CD4-positive, alpha-beta T cell treated with Interleukin-17A for 4 hours (primary cell): Measurements from ENCODE around the gene TMEM41B.

ENCODE experiments used
- DNase-seq: peaks from one replicate; pipeline ENCODE4 v3.0.0-alpha.2; 2020; ENCODE audit warnings: mixed read lengths

Gene TMEM41B

GRCh38 chr11:9304178-9304577 lies 10.2 kb downstream of the TMEM41B start:
- DNase-seq = no peak

- no peak for DNase-seq
These were observed 11.9 kb downstream of the TMEM41B start for GRCh38 chr11:9302448-9302847.

DNA sequence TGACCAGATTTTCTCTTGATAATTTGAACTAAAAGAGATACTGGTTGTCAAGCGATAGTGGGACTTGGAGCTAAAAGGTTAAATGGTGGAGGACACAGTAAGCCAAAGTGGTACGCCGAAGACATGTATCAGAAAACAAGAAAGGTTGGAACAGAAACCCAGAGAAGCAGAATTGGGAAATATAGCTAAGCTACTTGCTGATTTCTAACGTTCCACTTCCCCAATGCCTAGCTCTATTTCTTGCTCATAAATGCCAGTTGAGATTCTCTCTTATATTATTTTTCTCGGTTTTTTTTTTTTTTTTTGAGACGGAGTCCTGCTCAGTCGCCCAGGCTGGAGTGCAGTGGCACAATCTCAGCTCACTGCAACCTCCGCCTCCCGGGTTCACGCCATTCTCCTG lies 12.7 kb downstream of the TMEM41B start:
- no peak for DNase-seq

- no peak for DNase-seq
These were observed 20.7 kb downstream of the TMEM41B start for GRCh38 chr11:9293646-9294045.

- no peak for DNase-seq
These were observed 28.4 kb downstream of the TMEM41B start for GRCh38 chr11:9285850-9286587.

DNA sequence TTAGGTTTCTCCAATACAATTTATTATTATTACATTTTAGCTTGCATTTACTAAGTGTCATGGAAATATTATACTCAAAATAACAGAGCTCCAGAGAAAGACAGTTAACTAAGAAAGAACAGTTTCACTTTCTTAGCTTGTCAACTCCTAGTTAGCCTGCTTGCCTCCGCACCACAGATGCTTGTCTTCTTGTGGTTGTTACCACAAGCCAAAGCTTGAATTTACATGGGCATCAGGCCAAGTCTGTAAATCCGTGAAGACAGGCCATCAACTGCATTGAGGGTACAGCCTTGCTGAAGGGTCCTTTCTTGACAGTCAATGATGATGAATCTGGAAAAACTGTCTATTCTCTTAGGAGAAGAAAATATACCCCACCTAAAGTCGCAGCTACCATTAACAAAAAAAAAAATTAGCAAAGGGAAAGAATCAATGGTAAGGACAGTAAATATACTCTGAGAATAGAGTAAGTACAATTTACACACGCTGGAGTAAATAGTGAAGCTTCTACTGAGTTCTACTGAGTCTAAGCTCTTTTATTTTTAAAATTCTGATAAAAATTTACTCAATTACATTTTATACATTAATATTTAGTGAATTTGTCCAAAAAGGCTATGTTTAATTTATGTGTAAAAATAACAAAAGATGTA lies 33.6 kb downstream of the TMEM41B start:
- peak; percentile 69 for DNase-seq

- DNase-seq = no peak
These were observed 37.2 kb downstream of the TMEM41B start for GRCh38 chr11:9277176-9277575.

DNA sequence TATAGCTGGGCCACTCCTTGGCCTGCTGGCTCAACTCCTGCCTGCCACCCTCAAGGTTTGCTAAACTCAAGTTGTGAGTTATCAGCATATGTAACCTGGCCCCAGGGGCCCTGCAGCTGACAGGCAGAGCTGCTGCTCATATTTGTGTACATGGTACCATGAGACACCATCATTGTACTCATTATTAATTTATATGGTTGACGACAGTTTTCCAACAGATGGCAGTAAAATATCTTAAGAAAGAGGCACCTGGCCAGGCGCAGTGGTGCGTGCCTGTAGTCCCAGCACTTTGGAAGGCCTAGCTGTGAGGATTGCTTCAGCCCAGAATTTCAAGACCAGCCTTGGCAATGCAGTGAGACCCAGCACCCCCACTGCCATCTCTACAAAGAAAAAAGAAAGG lies 37.8 kb downstream of the TMEM41B start:
- no peak for DNase-seq

- DNase-seq = no peak
These were observed 39.7 kb downstream of the TMEM41B start for GRCh38 chr11:9274499-9275258.

GRCh38 chr11:9273376-9274336 lies 40.7 kb downstream of the TMEM41B start:
- no peak for DNase-seq

DNA sequence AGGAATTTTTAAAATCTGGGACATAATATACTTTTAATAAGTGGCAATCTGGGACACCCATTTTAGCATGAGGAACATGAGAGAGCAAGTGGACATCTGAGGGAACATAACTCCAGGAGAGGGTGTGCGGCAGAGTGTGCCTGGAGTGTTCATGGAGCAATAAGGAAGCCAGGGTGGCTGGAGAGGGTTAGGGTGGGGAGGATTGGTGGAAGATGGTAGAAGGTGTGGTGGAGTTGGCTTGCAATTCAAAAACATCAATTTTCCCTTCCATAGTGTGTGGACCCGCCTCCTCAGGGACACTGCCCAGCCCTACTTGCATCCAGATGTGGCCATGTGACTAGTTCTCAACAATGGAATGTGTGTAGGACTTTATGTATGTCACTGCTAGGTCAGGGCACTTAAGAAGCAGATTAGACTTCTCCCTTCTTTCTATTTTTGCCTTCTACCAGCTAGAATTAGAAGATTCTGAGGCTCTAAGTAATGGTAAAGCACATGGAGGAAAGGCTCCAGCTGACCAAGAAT lies 44.8 kb downstream of the TMEM41B start:
- DNase-seq = no peak

DNA sequence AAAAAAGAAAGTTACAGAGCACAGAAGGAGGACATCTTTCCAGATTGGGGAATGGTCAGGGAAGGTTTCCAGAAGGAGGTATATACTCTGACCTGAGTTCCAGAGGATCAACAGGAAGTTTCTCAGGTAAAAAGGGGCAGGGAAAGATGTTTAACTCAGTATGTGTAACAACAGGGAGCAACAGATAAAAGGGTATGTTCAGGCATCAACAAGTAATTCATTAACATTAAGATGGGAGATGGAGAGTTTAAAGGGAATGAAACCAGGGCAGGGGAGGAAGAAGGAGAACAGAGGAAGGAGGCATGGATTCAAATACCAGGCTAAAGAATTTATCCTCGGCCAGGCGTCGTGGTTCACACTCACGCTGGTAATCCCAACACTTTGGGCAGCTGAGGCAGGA lies 46.7 kb downstream of the TMEM41B start:
- DNase-seq = no peak

DNA sequence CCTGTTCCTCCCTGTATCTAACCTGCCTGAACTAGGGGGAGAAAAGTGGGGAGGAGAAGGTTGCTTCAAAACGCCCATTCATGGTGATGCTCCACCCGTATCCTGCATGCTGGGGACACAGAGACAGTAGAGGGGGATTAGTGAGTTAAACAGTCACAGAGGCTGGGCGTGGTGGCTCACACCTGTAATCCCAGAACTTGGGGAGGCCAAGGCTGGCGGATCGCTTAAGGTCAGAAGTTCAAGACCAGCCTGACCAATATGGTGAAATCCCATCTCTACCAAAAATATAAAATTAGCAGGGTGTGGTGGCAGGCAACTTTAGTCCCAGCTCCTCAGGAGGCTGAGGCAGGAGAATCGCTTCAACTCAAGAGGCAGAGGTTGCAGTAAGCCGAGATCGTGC lies 47.5 kb downstream of the TMEM41B start:
- no peak for DNase-seq

DNA sequence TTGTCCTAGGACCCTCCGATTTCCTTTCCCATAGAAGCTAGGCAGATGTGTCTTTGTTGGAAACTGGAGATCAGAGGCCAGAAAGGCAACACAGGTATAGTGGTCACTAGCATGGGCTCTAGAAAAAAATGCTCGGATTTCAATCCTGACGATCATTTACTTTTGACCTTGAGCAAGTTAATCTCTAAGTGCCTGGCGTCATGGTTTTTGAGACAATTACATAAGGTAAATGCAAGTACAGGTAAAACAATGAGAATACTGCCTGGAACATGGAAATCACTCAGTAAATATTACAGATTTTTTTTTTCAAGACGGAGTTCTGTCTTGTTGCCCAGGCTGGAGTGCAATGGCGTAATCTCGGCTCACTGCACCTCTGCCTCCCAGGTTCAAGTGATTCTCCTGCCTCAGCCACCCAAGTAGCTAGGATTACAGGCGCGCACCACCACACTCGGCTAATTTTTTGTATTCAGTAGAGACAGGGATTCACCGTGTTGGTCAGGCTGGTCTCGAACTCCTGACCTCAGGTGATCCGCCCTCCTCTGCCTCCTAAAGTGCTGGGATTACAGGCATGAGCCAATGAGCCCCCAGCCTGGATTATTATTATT lies 48.2 kb downstream of the TMEM41B start:
- DNase-seq = no peak

DNA sequence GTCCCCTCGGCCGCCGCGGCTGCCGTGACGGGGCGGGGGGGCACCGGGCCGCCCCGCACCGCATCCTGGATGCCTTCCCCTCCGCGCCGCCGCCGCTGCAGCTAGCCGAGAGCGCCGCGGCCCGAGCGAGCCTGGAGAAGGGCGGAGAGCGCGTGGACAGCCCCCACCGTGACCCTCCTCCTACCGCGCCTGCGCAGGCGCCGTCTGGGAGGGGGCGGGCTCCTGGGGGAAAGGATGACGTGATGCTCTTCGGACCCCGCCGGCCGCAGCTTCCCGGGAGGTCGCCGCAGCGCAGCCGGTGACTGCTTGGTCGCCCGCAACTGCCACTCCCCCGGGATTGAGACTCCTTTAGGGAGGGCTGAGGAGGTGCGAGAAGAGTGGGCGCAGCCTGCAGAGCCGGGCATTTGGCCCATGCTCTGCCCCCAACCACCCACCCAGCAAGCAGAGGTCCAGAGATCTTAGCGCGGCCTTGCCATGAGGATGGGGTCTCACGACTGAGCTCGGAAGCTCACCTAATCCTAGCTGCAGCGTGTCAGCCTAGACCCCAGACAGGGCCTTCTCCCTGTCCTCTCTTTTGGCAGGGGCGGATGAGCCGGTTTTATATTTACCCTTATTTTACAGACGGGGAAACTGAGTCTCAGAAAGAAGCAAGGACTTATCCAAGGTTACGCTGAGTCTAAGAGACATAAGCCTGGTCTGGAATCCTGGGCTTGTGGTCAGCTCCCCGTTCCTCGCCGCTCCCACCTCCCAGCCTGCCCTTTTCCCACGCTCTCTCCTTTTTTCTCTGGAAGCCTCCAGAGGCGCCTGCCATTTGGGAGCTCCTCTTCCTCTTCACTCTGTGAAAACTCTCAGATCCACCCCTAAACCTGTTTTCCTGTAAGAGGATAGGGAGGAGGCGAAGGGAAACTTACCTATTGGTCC lies 48.9 kb downstream of the TMEM41B start, which contains the start of gene DENND5A:
Gene DENND5A (minus strand): TSS at position 140 of the 921 bp plus-strand sequence. CDS start 281 bp downstream, outside the sequence.
- peak; percentile 73 for DNase-seq

GRCh38 chr11:9264316-9265210 lies 49.8 kb downstream of the TMEM41B start:
- peak; percentile 46 for DNase-seq

DNA sequence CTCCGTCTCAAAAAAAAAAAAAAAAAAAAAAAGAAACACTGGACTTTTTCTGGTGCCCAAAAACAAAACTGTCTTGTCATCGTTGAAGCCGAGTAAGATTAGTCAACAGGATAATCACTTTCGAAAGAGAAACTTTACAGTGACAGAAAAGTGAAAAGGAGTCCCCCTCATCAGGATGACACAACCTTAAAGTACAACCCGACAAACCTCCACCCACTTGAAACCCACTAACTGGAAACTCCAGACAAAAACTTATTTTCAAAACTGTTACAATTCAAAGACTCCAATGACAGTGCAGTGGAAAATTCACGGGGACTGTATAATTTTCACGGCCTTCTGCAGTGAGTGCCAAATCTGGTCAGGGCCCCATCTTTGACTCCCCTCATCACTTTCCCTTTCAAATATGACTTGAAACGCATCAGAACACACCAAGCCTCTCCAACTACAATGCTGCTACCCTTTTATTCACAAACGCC lies 50.5 kb downstream of the TMEM41B start:
- DNase-seq = peak; percentile 14

GRCh38 chr11:9260838-9261146 lies 53.6 kb downstream of the TMEM41B start:
- peak; percentile 30 for DNase-seq

DNA sequence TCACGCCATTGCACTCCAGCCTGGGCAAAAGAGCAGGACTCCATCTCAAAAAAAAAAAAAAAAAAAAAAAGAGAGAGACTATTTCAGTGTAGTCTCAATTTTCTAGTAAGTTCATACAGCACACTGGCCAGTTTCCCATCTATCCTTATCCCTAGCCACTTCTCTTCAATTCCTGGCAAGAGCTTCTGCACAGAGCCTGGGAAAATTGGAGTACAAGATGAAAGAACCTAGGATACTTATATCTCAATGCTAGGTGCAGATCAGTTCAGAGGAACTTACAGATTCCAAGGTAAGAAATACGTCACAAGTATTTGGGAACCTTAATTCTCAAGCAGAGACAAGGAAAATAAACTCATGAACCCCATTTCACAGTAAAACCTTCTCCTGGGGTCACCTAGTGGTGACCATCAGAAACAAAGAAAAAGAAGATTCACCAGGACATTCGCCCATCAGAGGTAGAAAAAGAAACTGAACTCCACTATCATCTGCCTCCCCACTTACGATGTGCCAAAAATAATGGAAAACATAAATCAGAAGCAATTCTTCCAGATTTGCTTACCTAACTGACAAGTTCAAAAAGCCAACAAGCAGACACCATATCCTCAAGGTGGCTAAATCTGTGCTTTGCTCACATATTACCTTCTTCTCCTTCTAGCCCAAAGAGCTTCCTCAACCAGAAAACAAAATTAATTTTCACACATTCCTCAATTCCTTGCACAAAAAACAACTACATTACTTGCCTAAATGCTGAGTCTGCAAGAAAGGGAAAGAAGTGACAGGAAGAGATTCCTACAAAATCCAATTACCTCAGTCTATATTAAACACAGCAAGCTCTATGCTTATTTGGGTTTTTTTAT lies 54.2 kb downstream of the TMEM41B start:
- DNase-seq = no peak
